Non-pigmented ciliary epithelial cell (primary cell): ENCODE measurements around the gene KLRG1.

Experiments
- DNase-seq: peaks from one replicate; pipeline ENCODE4 v3.0.0-alpha.2; 2010; ENCODE audit warnings: low read depth

Gene KLRG1

GRCh38 chr12:8989413-8989812 lies at the start of gene KLRG1:
KLRG1 (plus strand) TSS chr12:8989546; CDS start chr12:8989636, 90 bp downstream.
- no peak for DNase-seq

DNA sequence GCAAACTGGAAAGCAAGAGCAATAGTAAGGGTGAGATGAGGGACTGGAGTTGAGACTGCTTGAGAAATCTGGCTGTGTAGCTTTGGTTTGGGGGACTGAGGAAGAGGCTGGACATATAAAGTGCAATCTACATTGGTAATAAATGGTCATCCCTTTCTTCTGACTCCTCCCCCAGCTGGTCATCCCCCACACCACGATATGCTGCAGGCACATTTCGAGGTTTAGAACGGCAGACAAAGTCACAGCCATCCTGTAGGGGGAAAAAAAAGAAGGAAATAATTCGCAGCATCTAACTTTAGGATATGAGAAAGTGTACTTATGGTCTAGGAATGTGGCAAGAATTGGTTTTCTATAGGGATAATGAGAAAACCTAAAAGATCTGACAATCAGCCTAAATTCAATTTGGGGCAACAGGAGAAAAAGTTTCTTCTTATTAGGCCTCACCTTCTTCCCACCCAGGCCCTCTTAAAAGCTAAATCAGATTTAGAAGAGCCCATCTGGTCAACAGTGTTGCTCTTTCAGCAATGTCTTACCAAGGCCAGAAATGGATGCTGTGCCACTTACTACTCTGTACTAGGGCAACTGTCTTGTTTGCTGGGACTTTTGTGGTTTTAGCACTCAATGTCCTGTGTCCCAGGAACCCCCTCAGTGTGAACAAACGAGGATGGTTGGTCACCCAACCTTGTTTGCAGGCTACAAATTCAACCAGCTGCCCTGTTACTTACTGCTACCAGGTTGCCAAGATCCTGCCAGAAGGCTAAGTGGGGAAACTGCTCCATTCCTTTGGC lies 47.5 kb upstream of the KLRG1 start:
- no peak for DNase-seq

- DNase-seq: no peak
Observed at GRCh38 chr12:8943565-8944186, 45.7 kb upstream of the KLRG1 start.

DNA sequence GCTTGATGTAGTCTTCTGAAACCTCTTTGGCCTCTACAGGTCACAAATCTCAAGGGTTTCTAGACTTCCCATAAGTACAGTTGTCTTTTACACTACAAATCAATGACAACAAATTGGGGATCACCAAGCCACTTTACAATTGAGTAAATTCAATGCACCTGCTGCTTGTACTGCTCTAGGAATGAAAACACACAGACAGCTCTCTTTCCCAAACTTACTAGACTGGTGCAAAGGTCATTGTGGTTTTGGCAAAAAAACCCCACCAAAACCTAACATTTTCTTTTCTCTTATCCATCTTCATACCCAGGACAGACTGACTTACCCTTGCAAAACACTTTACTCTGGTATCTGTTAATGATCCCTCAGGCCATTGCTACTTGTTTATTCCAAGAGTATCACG lies 42.6 kb upstream of the KLRG1 start:
- DNase-seq: no peak

GRCh38 chr12:8947737-8948136 lies 41.6 kb upstream of the KLRG1 start:
- DNase-seq: no peak

GRCh38 chr12:8948701-8949341 lies 40.5 kb upstream of the KLRG1 start:
- DNase-seq: peak; percentile 10

DNA sequence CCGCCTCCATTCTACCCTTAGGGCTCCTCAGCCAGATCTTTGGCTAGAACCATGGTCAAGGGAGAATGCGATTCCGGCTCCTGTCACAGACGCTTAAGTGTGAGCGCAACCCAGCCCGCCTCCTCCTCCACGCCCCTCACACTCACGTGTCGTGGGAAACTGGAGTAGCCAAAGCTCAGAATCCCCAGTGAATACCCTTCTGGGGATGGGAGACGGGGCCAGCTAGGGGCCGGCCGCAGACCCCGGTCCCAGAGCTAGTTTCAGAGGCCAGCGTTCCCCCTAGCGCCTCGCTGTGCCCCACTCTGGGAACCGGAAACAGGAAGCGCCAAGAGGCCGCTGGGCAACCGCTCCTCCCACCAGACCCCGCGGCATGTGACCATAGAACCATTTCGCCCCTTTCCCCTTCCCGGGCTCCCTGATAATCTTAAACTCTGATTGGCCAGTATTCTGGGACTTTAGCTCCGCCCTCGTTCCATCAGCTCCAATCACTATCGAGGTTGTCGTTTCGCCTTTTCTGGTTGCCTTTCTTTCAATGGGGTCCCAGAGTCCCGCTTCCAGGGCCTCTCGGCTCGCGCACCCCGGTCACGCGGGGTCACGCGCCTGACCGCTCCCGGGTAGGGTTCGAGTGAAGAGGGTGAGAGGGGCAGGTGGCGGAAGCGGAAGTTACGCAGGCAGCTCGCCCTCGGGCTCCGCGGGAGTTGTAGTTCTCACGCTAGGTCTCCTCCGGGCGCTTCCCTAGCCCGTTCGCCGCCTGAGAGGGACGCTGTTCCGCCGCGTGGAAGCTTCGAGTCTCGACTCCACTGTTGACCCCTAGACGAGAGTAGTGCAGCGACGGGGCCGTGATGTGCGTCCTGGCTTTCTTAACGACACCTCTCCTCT lies 39.8 kb upstream of the KLRG1 start, which contains the start of gene M6PR:
Gene M6PR (minus strand): TSS at position 304 of the 879 bp plus-strand sequence. CDS start 3,241 bp downstream, outside the sequence.
- DNase-seq: peak; percentile 60

GRCh38 chr12:8950221-8950527 lies 39.2 kb upstream of the KLRG1 start:
- peak; percentile 1 for DNase-seq

DNA sequence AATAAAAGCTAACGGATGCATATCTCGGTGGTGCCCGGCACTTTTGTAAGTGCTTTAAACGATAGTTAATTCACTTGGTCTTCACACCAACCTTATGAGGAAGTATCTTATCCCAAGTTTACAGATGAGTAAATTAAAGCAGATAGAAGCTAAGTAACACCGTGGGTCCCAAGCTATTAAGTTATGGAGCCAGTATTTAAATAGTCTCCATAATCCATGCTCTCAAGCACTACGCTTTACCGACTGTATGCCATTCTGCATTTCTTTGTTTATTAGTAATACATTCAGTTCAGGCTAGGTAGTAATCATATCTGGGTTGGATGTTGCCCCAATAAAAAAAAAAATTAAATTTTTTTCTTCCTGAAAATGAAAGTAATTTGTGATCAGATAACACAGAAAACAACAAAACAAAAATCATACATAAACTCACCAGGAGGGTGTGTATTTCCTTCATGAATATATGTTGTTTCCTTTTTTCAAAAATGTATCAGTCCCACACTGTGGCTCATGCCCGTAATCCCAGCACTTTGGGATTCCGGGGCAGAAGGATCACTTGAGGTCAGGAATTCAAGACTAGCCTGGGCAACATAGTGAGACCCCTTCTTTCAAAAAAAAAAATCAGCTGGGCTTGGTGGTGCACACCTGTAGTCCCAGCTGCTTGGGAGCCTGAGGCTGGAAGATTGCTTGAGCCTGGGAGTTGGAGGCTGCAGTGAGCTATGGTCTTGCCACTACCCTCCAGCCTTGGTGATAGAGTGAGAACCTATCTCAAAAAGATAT lies 38.5 kb upstream of the KLRG1 start:
- DNase-seq: no peak

GRCh38 chr12:8951744-8952143 lies 37.6 kb upstream of the KLRG1 start:
- no peak for DNase-seq

DNA sequence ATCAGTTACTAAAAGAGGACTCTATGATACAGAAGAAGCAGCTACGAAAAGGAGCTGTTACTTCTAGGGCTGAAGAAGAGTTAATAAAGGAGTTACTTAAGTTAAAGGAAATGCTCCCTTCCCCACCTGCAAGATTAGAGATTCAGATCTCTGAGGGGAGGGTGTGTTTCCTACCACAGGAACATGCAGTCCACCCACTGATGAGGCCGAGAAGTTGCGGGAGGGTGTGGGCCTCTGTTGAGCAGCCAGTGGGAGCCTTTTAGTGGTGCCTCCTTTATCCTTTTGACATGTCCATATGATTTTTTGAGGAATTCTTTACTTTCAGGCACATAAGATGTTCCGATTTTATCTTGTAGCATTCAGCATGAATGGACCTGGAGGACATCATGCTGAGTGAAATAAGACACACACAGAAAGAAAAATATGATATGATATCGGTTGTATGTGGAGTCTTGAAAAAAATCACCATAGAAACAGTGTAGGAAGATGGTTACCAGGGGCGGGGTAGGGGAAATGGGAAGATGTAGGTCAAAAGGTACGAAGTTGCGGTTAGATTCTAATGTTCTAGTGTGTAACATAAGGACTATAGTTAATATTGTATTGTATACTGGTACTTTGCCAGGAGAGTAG lies 35.5 kb upstream of the KLRG1 start:
- DNase-seq: no peak

DNA sequence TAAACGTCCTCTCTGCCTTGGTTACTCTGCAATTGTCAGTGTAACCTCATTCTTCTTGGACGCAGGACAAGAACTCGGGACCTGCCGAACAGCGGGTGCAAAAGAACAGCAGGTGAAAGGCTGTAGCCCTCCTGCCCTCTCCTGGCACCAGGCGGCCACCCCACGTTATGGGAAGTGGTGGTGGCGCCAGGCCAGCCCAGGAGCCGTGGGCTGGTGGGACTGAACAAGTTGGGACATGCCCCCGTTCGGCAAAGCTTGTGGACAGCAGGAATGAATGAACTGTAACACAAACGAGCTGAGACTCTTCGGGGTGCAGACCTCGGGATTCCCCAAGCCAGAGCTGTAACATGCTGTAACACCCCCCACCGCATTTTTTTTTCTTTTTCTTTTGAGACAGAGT lies 33.3 kb upstream of the KLRG1 start:
- DNase-seq: no peak

GRCh38 chr12:8956772-8957171 lies 32.6 kb upstream of the KLRG1 start:
- DNase-seq: no peak

DNA sequence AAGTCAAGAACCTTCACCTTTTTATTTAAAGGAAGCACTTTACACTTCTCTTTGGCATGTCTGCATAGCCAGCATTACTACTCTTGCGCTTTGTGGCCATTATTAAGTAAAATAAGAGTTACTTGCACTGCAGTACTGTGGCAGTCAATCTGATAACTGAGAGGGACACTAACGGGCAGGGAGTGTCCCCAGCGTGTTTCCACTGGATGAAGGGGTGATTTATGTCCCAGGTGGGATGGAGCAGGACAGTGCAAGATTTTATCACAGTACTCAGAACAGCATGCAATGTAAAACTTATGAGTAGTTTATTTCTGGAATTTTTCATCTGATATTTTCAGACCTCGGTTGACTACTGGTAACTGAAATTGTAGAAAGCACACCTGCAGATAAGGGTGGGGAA lies 31.8 kb upstream of the KLRG1 start:
- DNase-seq: no peak

GRCh38 chr12:8958066-8958465 lies 31.3 kb upstream of the KLRG1 start:
- DNase-seq: no peak

DNA sequence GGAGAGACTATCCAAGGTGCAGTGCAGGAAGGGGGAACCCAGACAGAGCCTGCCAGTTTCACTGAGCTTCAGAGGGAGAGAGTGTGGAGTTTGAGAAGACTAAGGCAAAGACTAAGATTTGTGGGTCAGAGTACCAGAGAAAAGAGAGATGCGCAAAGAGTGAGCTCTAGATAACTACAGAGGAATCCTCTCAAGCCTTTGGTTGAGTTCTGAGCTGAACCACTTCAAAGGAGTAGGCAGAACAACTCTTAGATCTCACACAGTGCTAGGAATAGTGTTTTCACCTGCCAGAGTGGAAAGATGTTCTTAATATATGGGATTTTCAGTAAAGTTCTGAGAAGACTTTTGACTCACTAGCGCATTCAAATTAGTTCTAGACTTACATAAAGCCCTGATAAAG lies 29.2 kb upstream of the KLRG1 start:
- DNase-seq: no peak

DNA sequence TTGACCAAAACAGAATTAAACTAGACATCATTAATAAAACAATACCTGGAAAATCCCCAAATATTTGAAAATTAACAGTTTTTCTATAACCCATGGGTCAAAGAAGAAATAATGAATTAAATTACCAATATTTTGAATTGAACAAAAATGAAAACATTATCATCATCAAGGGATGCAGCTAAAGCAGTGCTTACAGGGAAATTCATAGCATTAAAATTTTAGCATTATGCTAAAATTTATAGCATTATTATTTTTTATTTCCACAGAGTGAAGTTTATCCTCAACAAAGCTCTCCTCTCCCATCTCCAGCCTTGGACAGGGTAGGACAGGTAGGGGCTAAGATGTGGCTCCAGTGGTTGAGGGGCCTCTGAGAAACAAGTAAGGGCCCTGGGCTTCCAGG lies 20.6 kb upstream of the KLRG1 start:
- no peak for DNase-seq

GRCh38 chr12:8969861-8970411 lies 19.4 kb upstream of the KLRG1 start:
- DNase-seq: no peak

GRCh38 chr12:8970432-8970831 lies 18.9 kb upstream of the KLRG1 start:
- no peak for DNase-seq

- DNase-seq: no peak
Observed at GRCh38 chr12:8980137-8980536, 9.2 kb upstream of the KLRG1 start.
